HepG2 (cell line): ENCODE data around the gene KCNMA1. TPM values are rescaled to one million over a fixed set of nuclear protein-coding genes. Genes with fewer than 3 reads are reported as not detected.

Source experiments
- ATAC-seq: fragments of 200-7000 bp; cut with Tn5 transposase; 3 replicates; pipeline ENCODE4 v1.9.1; 2020; ENCODE audit warnings: mild to moderate bottlenecking, moderate library complexity
- BruUV-seq: library from RNA; stranded (reverse); fragments of 400-500 nt; replicated peaks from 2 replicates; lab custom pipeline; 2021; lab: Mats Ljungman, UMichigan
- CTCF ChIA-PET: fragments of 300-600 bp; formaldehyde crosslinking; extraction: SDS; loops from one replicate; lab custom pipeline; 2021; ENCODE audit warnings: low total read pairs, inconsistent platforms, low intra/inter-chr PET ratio; lab: Yijun Ruan, JAX
- POLR2A ChIA-PET: fragments of 350-600 bp; sonication (Branson Sonifier 250); formaldehyde crosslinking; loops from one replicate; lab custom pipeline; 2020; ENCODE audit warnings: antibody characterized with exemption, inconsistent platforms; lab: Yijun Ruan, JAX
- DNase-seq: peaks from one replicate; pipeline ENCODE4 v3.0.0-alpha.2; 2015; ENCODE audit warnings: low spot score
- FAIRE-seq: peaks from 3 replicates; lab custom pipeline; 2011; peaks lifted over from hg19 to GRCh38; lab: Jason Lieb, UNC
- H2AFZ ChIP-seq: one replicate; pipeline ENCODE4 v1.6.1; 2011; ENCODE audit warnings: low read length, inconsistent platforms
- H3K27ac ChIP-seq: fragments of 300-600 bp; 3 replicates; pipeline ENCODE4 v1.8.0; 2011; ENCODE audit warnings: mixed run types, mild to moderate bottlenecking, mixed read lengths, low read length, inconsistent platforms; ENCODE audit not compliant: insufficient read depth; ENCODE audit errors: extremely low read length
- H3K27me3 ChIP-seq, 2 experiments: fragments of 200-600 bp in 1 of 2; 2 replicates in 1 of 2; 3 replicates in 1 of 2; pipeline versions ENCODE4 v1.6.0 to v1.8.0; 2011; ENCODE audit warnings: low read length in 2 of 2, mild to moderate bottlenecking in 2 of 2, moderate library complexity in 2 of 2, inconsistent platforms in 1 of 2; ENCODE audit not compliant: insufficient read depth in 2 of 2, control insufficient read depth in 1 of 2
- H3K36me3 ChIP-seq, 2 experiments: fragments of 200-600 bp in 1 of 2; replicated peaks in 1 of 2; 2 replicates in 1 of 2; 3 replicates in 1 of 2; pipeline versions ENCODE4 v1.5.1 to v1.8.0; 2011; ENCODE audit warnings: low read length in 2 of 2, inconsistent platforms in 1 of 2; ENCODE audit not compliant: insufficient read depth in 2 of 2, control insufficient read depth in 1 of 2
- H3K4me1 ChIP-seq: 2 replicates; pipeline ENCODE4 v1.5.1; 2012; ENCODE audit warnings: low read length, inconsistent platforms; ENCODE audit not compliant: insufficient read depth
- H3K4me2 ChIP-seq: 2 replicates; pipeline ENCODE4 v1.6.0; 2011; ENCODE audit warnings: low read depth, low read length, inconsistent platforms
- H3K4me3 ChIP-seq, 3 experiments: fragments of 200-600 bp in 1 of 3; sonication (generic), shearing (Covaris generic) in 1 of 3; replicated peaks in 1 of 3; 2 replicates each; pipeline ENCODE4 v1.5.1; 2011 to 2016; ENCODE audit warnings: low read length in 3 of 3, inconsistent platforms in 2 of 3, low read depth in 2 of 3, mild to moderate bottlenecking in 2 of 3, control low read depth in 1 of 3, mixed read lengths in 1 of 3; ENCODE audit not compliant: insufficient read depth in 1 of 3
- H3K79me2 ChIP-seq: one replicate; pipeline ENCODE4 v1.6.1; 2011; ENCODE audit warnings: low read length, inconsistent platforms; ENCODE audit not compliant: insufficient read depth
- H3K9ac ChIP-seq: 2 replicates; pipeline ENCODE4 v1.6.0; 2011; ENCODE audit warnings: mild to moderate bottlenecking, low read depth, low read length, inconsistent platforms; ENCODE audit not compliant: insufficient read depth
- H3K9me3 ChIP-seq: 2 replicates; pipeline ENCODE4 v1.5.1; 2012; ENCODE audit warnings: mild to moderate bottlenecking, low read length
- H4K20me1 ChIP-seq: 2 replicates; pipeline ENCODE4 v1.6.0; 2011; ENCODE audit warnings: inconsistent platforms, mild to moderate bottlenecking, low read length, moderate library complexity; ENCODE audit not compliant: insufficient read depth
- ATF1 ChIP-seq: IDR thresholded peaks from 2 replicates; pipeline ENCODE4 v1.6.1; 2016; ENCODE audit warnings: mild to moderate bottlenecking, control low read depth
- ATF5 ChIP-seq: sonication (generic); formaldehyde crosslinking; IDR thresholded peaks from 2 replicates; pipeline ENCODE4 v1.4.0; 2020; ENCODE audit warnings: mild to moderate bottlenecking, low read depth, missing genetic modification reagents
- BHLHE40 ChIP-seq: IDR thresholded peaks from 2 replicates; pipeline ENCODE4 v1.6.1; 2011; ENCODE audit warnings: low read length, improper control_type of control experiment
- CHD2 ChIP-seq: IDR thresholded peaks from 2 replicates; pipeline ENCODE4 v1.6.1; 2011; ENCODE audit warnings: low read depth, low read length, improper control_type of control experiment
- DRAP1 ChIP-seq: IDR thresholded peaks from 2 replicates; pipeline ENCODE4 v1.6.1; 2016; ENCODE audit warnings: missing genetic modification reagents, missing compliant biosample characterization
- E2F1 ChIP-seq: sonication (generic); formaldehyde crosslinking; IDR thresholded peaks from 2 replicates; pipeline ENCODE4 v1.5.0; 2020; ENCODE audit warnings: missing genetic modification reagents
- E2F5 ChIP-seq: sonication (generic); formaldehyde crosslinking; conservative IDR thresholded peaks from 2 replicates; pipeline ENCODE4 v1.4.0; 2020; ENCODE audit warnings: missing genetic modification reagents
- FOXA1 ChIP-seq, 2 experiments: fragments of 450-650 bp in 1 of 2; sonication (generic) in 1 of 2; formaldehyde crosslinking in 1 of 2; IDR thresholded peaks; 2 replicates each; pipeline versions ENCODE4 v1.4.0 to v1.6.1; 2016 to 2020; ENCODE audit warnings: missing genetic modification reagents in 1 of 2
- FOXA3 ChIP-seq: IDR thresholded peaks from 2 replicates; pipeline ENCODE4 v1.6.1; 2016; ENCODE audit warnings: missing genetic modification reagents, missing compliant biosample characterization
- FOXO1 ChIP-seq: sonication (generic); formaldehyde crosslinking; IDR thresholded peaks from 2 replicates; pipeline ENCODE4 v1.4.0; 2020; ENCODE audit warnings: missing genetic modification reagents
- IRX3 ChIP-seq: sonication (generic); formaldehyde crosslinking; IDR thresholded peaks from 2 replicates; pipeline ENCODE4 v1.8.1; 2023; ENCODE audit warnings: mild to moderate bottlenecking, low read depth, missing genetic modification reagents, borderline replicate concordance
- NCOA5 ChIP-seq: sonication (generic); formaldehyde crosslinking; IDR thresholded peaks from 2 replicates; pipeline ENCODE4 v1.4.0; 2020; ENCODE audit warnings: missing genetic modification reagents
- SAFB2 ChIP-seq: sonication (generic); formaldehyde crosslinking; IDR thresholded peaks from 2 replicates; pipeline ENCODE4 v1.5.1; 2020; ENCODE audit warnings: missing genetic modification reagents, low read depth, mild to moderate bottlenecking, borderline replicate concordance
- SCMH1 ChIP-seq: sonication (generic); formaldehyde crosslinking; IDR thresholded peaks from 2 replicates; pipeline ENCODE4 v1.9.0; 2021; ENCODE audit warnings: missing genetic modification reagents, mild to moderate bottlenecking, borderline replicate concordance
- SMARCC2 ChIP-seq: fragments of 450-650 bp; IDR thresholded peaks from 2 replicates; pipeline ENCODE4 v1.6.1; 2017; ENCODE audit warnings: antibody characterized with exemption, mild to moderate bottlenecking
- ZFAT ChIP-seq: sonication (generic); formaldehyde crosslinking; conservative IDR thresholded peaks from 2 replicates; pipeline ENCODE4 v1.8.1; 2023; ENCODE audit warnings: missing genetic modification reagents, inconsistent platforms
- ZNF333 ChIP-seq: sonication (generic); formaldehyde crosslinking; IDR thresholded peaks from 2 replicates; pipeline ENCODE4 v1.4.0; 2020; ENCODE audit warnings: mild to moderate bottlenecking, missing genetic modification reagents, borderline replicate concordance
- ZNF468 ChIP-seq: sonication (generic); formaldehyde crosslinking; IDR thresholded peaks from 2 replicates; pipeline ENCODE4 v1.8.0; 2022; ENCODE audit warnings: mild to moderate bottlenecking, moderate library complexity, missing genetic modification reagents
- ZNF747 ChIP-seq: sonication (generic); formaldehyde crosslinking; IDR thresholded peaks from 2 replicates; pipeline ENCODE4 v1.8.1; 2023; ENCODE audit warnings: missing genetic modification reagents, mild to moderate bottlenecking, borderline replicate concordance
- WGBS: methylation state at CpG from one replicate; pipeline ENCODE4 v1.1.6; 2017; ENCODE audit warnings: low lambda C conversion rate; 5-methylcytosine and 5-hydroxymethylcytosine counted together
- in situ Hi-C: cut with HindIII; loops from 2 replicates; pipeline ENCODE4 v1.10.0; 2017; ENCODE audit warnings: low pct_unique_long_range_greater_than_20kb; ENCODE audit not compliant: extremely low pct_ligation_motif_present
- intact Hi-C: fragments of 100-400 bp; cut with micrococcal nuclease; formaldehyde crosslinking; loops from one replicate; pipeline ENCODE4 v1.10.0; 2022; ENCODE audit not compliant: unreplicated experiment
- polyA plus RNA-seq, 8 experiments: library from polyadenylated mRNA; depleted of rRNA in 3 of 8; stranded (reverse) in 7 of 8; unstranded in 1 of 8; fragments of >200 nt; fragmentation: Illumina TruSeq in 4 of 8; extraction: Trizol in 4 of 8; gene quantifications; 2 replicates each; pipeline versions ENCODE4 v1.2.1 to v1.2.3, GENCODE V29; 2011 to 2016; ENCODE audit warnings: low read depth in 4 of 8, missing spikeins in 1 of 8, mixed read lengths in 1 of 8; ENCODE audit not compliant: insufficient read depth in 1 of 8
- total RNA-seq, 5 experiments: library from RNA; depleted of rRNA; stranded (reverse); fragments of >200 nt; fragmentation: Illumina TruSeq; extraction: Trizol; gene quantifications; 2 replicates each; pipeline ENCODE4 v1.2.3, GENCODE V29; 2016; ENCODE audit warnings: low read depth in 1 of 5

The KCNMA1 gene
- total and polyA plus RNA-seq, 2 of the 13 experiments (the other 11 are each of a cell fraction or from before 2014, with no cell fraction given) = 0.02 TPM; not detected in 1

- in situ Hi-C loops = no loop called here
- TF ChIP-seq E2F1 (CRISPR knock-in tag) (no peak), E2F5 (no peak), ZNF468 (no peak), SAFB2 (CRISPR knock-in tag) (no peak), CHD2 (no peak), NCOA5 (CRISPR knock-in tag) (no peak), BHLHE40 (no peak), FOXA1 (IDR thresholded peaks at IDR 0.05) (no peak), FOXA1 (CRISPR knock-in tag; IDR thresholded peaks at IDR 0.05) (no peak), SCMH1 (CRISPR knock-in tag) (no peak), FOXO1 (CRISPR knock-in tag) (no peak), ATF1 (CRISPR knock-in tag) (no peak), ZNF333 (CRISPR knock-in tag) (no peak), ZFAT (CRISPR knock-in tag) (no peak), ATF5 (CRISPR knock-in tag) (no peak), FOXA3 (CRISPR knock-in tag) (no peak), DRAP1 (CRISPR knock-in tag) (no peak), ZNF747 (CRISPR knock-in tag) (no peak), SMARCC2 (no peak), IRX3 (no peak)
- no TSS peak for BruUV-seq
- Histone ChIP-seq H3K4me3 (no peak overlapping the region), H3K9me3 (no peaks in the 10 kb centered on the region), H3K27me3 (peaks cover 0 to 10% of the 10 kb centered on the region in 2 experiments; a peak in 1 of 5 replicates), H3K4me1 (peaks cover 10% of the 10 kb centered on the region; the same call in 1 of the 2 replicates), H3K36me3 (no peaks in the 10 kb centered on the region), H4K20me1 (no peaks in the 10 kb centered on the region), H3K79me2 (no peaks in the 10 kb centered on the region), H3K27ac (no peak overlapping the region), H3K9ac (no peak overlapping the region), H3K4me2 (no peak overlapping the region), H2AFZ (no peak overlapping the region)
- intact Hi-C loops = loop anchor here (10.0 kb wide), 1 partner anchor 126 kb away; no protein-coding TSS in a partner anchor
- ChIA-PET POLR2A (no interaction called here), CTCF (no interaction called here)
- 11% methylated on average over 3 of the region's 4 CpGs for WGBS
- no peak for DNase-seq
- ATAC-seq = no peak
- FAIRE-seq = no peak
Observed at GRCh38 chr10:77110757-77111156, 526.9 kb downstream of the KCNMA1 start.
